Neuronal stem cell (in vitro differentiated cells): ENCODE results near the gene NEURL4.
"Not testable (repeated sequence)": the region's sequence is repeated elsewhere in the genome, so short reads cannot be mapped to it uniquely, and the experiment has no call there.

ENCODE experiments used
- DNase-seq: peaks from one replicate; pipeline ENCODE4 v3.0.0-alpha.2; 2013; ENCODE audit warnings: low spot score
- H2AFZ ChIP-seq: one replicate; pipeline ENCODE4 v1.6.1; 2013; ENCODE audit warnings: mild to moderate bottlenecking, low read length, inconsistent platforms
- H2AK5ac ChIP-seq: 2 replicates; pipeline ENCODE4 v1.6.1; 2013; ENCODE audit warnings: low read depth, mild to moderate bottlenecking, inconsistent platforms, low read length, moderate library complexity, mixed read lengths
- H2BK120ac ChIP-seq: 2 replicates; pipeline ENCODE4 v1.6.1; 2013; ENCODE audit warnings: low read depth, mild to moderate bottlenecking, inconsistent platforms, low read length, moderate library complexity, mixed read lengths
- H2BK12ac ChIP-seq: one replicate; pipeline ENCODE4 v1.6.1; 2013; ENCODE audit warnings: low read length, inconsistent platforms
- H2BK15ac ChIP-seq: 2 replicates; pipeline ENCODE4 v1.6.1; 2013; ENCODE audit warnings: mild to moderate bottlenecking, low read length, inconsistent platforms, mixed read lengths
- H2BK5ac ChIP-seq: one replicate; pipeline ENCODE4 v1.6.1; 2013; ENCODE audit warnings: inconsistent platforms, mild to moderate bottlenecking, low read length, moderate library complexity
- H3K14ac ChIP-seq: one replicate; pipeline ENCODE4 v1.6.1; 2013; ENCODE audit warnings: low read length, inconsistent platforms
- H3K18ac ChIP-seq: 2 replicates; pipeline ENCODE4 v1.6.1; 2013; ENCODE audit warnings: low read length, inconsistent platforms
- H3K23ac ChIP-seq: 2 replicates; pipeline ENCODE4 v1.6.1; 2013; ENCODE audit warnings: low read depth, mild to moderate bottlenecking, mixed read lengths, low read length, inconsistent platforms; ENCODE audit not compliant: poor library complexity
- H3K27ac ChIP-seq: replicated peaks from 3 replicates; pipeline ENCODE4 v1.5.1; 2013; ENCODE audit warnings: low read length, inconsistent platforms
- H3K27me3 ChIP-seq, 3 experiments: 2 replicates each; pipeline ENCODE4 v1.6.1; 2013; ENCODE audit warnings: low read length in 3 of 3, mild to moderate bottlenecking in 2 of 3, inconsistent platforms in 1 of 3, low read depth in 1 of 3, mixed read lengths in 1 of 3, moderate library complexity in 1 of 3; ENCODE audit not compliant: control insufficient read depth in 3 of 3, insufficient read depth in 3 of 3
- H3K36me3 ChIP-seq, 2 donors: replicated peaks in 1 of 2; 2 replicates each; pipeline ENCODE4 v1.6.1; 2013; ENCODE audit warnings: low read length in 2 of 2; ENCODE audit not compliant: control insufficient read depth in 2 of 2, insufficient read depth in 2 of 2
- H3K4ac ChIP-seq: 2 replicates; pipeline ENCODE4 v1.6.1; 2013; ENCODE audit warnings: inconsistent platforms, mild to moderate bottlenecking, low read length, moderate library complexity
- H3K4me1 ChIP-seq, 2 donors: 1 replicate in 1 of 2; 2 replicates in 1 of 2; pipeline ENCODE4 v1.6.1; 2013; ENCODE audit warnings: low read length in 2 of 2, low read depth in 1 of 2; ENCODE audit not compliant: control insufficient read depth in 2 of 2, insufficient read depth in 1 of 2
- H3K4me2 ChIP-seq: one replicate; pipeline ENCODE4 v1.6.1; 2013; ENCODE audit warnings: mild to moderate bottlenecking, low read length, inconsistent platforms; ENCODE audit not compliant: insufficient read depth, poor library complexity, severe bottlenecking
- H3K4me3 ChIP-seq, 2 donors: 2 replicates each; pipeline ENCODE4 v1.5.1; 2013; ENCODE audit warnings: low read length in 2 of 2, mild to moderate bottlenecking in 2 of 2, inconsistent platforms in 1 of 2, moderate library complexity in 1 of 2
- H3K79me1 ChIP-seq: one replicate; pipeline ENCODE4 v1.6.1; 2013; ENCODE audit warnings: low read depth, mild to moderate bottlenecking, inconsistent platforms, low read length, moderate library complexity
- H3K9ac ChIP-seq: one replicate; pipeline ENCODE4 v1.6.1; 2013; ENCODE audit warnings: mild to moderate bottlenecking, low read depth, low read length, inconsistent platforms; ENCODE audit not compliant: poor library complexity
- H3K9me3 ChIP-seq, 2 donors: replicated peaks in 1 of 2; 2 replicates each; pipeline versions ENCODE3 to v1.6.1; 2013; ENCODE audit warnings: low read length in 2 of 2, mild to moderate bottlenecking in 2 of 2, inconsistent platforms in 1 of 2, low read depth in 1 of 2, mixed read lengths in 1 of 2, moderate library complexity in 1 of 2; ENCODE audit not compliant: control insufficient read depth in 2 of 2, insufficient read depth in 1 of 2
- H4K8ac ChIP-seq: one replicate; pipeline ENCODE4 v1.6.1; 2013; ENCODE audit warnings: low read depth, mild to moderate bottlenecking, inconsistent platforms, low read length, moderate library complexity
- H4K91ac ChIP-seq: one replicate; pipeline ENCODE4 v1.6.1; 2013; ENCODE audit warnings: low read length, low read depth, mild to moderate bottlenecking, inconsistent platforms; ENCODE audit not compliant: poor library complexity
- WGBS, 2 donors: extraction: QIAGEN DNeasy Blood & Tissue Kit; methylation state at CpG; one replicate each; pipeline ENCODE4 v1.1.7; 2013; ENCODE audit warnings: missing lambda C conversion rate in 2 of 2, mixed read lengths in 1 of 2; ENCODE audit not compliant: insufficient read length in 2 of 2, insufficient replicate concordance in 1 of 2; ENCODE audit errors: extremely low coverage in 2 of 2; 5-methylcytosine and 5-hydroxymethylcytosine counted together

Gene NEURL4

DNA sequence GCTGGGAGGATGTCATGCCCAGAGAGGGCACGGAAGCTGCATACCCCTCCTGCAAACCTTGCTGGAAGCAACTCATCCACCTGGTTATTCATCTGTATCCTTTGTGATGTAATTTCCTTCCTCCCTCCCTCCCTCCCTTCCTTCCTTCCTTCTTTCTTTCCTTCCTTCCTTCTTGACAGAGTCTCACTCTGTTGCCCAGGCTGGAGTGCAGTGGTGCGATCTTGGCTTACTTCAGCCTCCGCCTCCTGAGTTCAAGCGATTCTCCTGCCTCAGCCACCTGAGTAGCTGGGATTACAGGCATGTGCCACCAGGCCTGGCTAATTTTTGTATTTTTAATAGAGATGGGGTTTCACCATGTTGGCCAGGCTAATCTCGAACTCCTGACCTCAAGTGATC, 39.5 kb upstream of the NEURL4 start:
- H2AFZ ChIP-seq, H3K9me3 ChIP-seq, H3K4me3 ChIP-seq, H3K14ac ChIP-seq, H2BK12ac ChIP-seq, H3K4me1 ChIP-seq, H3K36me3 ChIP-seq, H3K18ac ChIP-seq, H3K4me2 ChIP-seq, H3K9ac ChIP-seq, H4K8ac ChIP-seq, H2AK5ac ChIP-seq, H3K23ac ChIP-seq, H3K4ac ChIP-seq, DNase-seq, H2BK15ac ChIP-seq, H3K27ac ChIP-seq, H2BK120ac ChIP-seq, H3K79me1 ChIP-seq, H4K91ac ChIP-seq, H2BK5ac ChIP-seq: not testable (repeated sequence)
- H3K27me3 ChIP-seq, result peaks cover 0 to 17% (median 0%) of the 10 kb centered on the region in 3 experiments
- no CpG with 5 or more reads among the region's 5 CpGs for WGBS, 2 donors

- H3K27ac ChIP-seq, result no peak overlapping the region
- H3K4me3 ChIP-seq, result no peak overlapping the region
- no peak overlapping the region for H3K14ac ChIP-seq
- DNase-seq, result no peak
- no peaks in the 10 kb centered on the region for H3K79me1 ChIP-seq
- H3K27me3 ChIP-seq, result peaks cover 0 to 17% (median 0%) of the 10 kb centered on the region in 3 experiments
- no peak overlapping the region for H3K18ac ChIP-seq
- no peak overlapping the region for H2BK120ac ChIP-seq
- H3K9me3 ChIP-seq, result no peaks in the 10 kb centered on the region
- no peak overlapping the region for H3K9ac ChIP-seq
- H3K4me1 ChIP-seq, result peaks cover 0 to 2% of the 10 kb centered on the region in 2 donors
- no peak overlapping the region for H4K91ac ChIP-seq
- WGBS, 2 donors, result no CpG with 5 or more reads among the region's 13 CpGs
- H3K23ac ChIP-seq, result no peak overlapping the region
- no peak overlapping the region for H2AFZ ChIP-seq
- H2BK12ac ChIP-seq, result no peak overlapping the region
- H2AK5ac ChIP-seq, result no peak overlapping the region
- no peak overlapping the region for H3K4ac ChIP-seq
- H2BK5ac ChIP-seq, result no peak overlapping the region
- no peak overlapping the region for H4K8ac ChIP-seq
- H3K4me2 ChIP-seq, result no peak overlapping the region
- no peaks in the 10 kb centered on the region for H3K36me3 ChIP-seq
- H2BK15ac ChIP-seq, result no peak overlapping the region
These were observed 38.9 kb upstream of the NEURL4 start for GRCh38 chr17:7367918-7368598.

DNA sequence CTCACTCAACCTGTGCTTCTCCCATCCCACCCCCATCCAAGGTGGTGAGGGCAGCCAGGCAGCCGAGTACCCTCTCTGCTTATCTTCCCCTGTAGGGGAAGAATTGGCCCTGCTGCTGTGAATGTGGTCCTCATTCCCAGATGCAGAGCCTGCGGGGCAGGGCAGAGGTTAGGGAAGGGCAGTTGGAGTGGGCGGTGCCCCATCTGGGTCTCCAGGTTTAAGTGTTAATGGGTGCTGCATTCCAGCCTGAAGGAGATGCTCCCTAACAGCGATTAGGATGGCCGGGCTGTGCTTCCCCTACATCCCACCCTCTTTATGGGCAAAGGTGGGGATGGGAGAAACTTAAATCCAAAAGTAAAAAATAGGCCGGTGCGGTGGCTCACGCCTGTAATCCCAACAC, 37.9 kb upstream of the NEURL4 start:
- Histone ChIP-seq H3K9me3 (no peaks in the 10 kb centered on the region), H2BK5ac (peak overlapping the region; percentile 24), H3K4me3 (peak overlapping the region in 1 of 2 donors; percentile 28), H3K23ac (no peak overlapping the region), H4K8ac (peak overlapping the region; percentile 43), H3K18ac (no peak overlapping the region), H3K9ac (no peak overlapping the region), H2BK120ac (no peak overlapping the region), H2BK15ac (peak overlapping the region; percentile 58), H4K91ac (no peak overlapping the region), H2BK12ac (no peak overlapping the region), H3K79me1 (no peaks in the 10 kb centered on the region), H3K4me2 (no peak overlapping the region), H3K4me1 (peaks cover 0 to 2% of the 10 kb centered on the region in 2 donors), H3K36me3 (no peaks in the 10 kb centered on the region), H2AFZ (peak overlapping the region; percentile 22), H3K27me3 (peaks cover 0 to 17% (median 0%) of the 10 kb centered on the region in 3 experiments), H3K4ac (no peak overlapping the region), H3K27ac (no peak overlapping the region), H3K14ac (no peak overlapping the region), H2AK5ac (peak overlapping the region; percentile 63)
- no CpG with 5 or more reads among the region's 8 CpGs for WGBS, 2 donors
- DNase-seq, result no peak

DNA sequence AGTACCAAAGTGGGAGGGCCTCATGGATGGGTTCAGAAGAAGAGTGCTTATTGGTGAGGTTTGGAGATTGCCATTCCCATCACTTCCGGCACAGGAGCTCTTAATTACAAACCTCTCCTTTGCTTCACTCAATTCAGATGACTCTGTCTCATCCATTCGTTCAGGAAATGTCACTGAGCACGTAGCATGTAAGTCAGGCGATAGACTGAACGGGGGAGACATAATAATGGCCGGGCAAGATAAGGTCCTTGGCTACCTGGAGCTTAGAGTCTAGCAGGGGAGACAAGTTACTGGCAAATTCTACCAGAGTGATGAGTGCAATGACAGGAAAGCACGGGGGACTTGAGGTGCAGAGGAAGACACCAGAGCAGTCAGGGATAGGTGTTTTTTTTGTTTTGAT, 36.8 kb upstream of the NEURL4 start:
- not testable (repeated sequence) for H3K79me1 ChIP-seq, H3K18ac ChIP-seq, H3K4me1 ChIP-seq, H2BK12ac ChIP-seq, H4K8ac ChIP-seq, H2AK5ac ChIP-seq, H2BK5ac ChIP-seq, H2BK120ac ChIP-seq, DNase-seq, H3K9me3 ChIP-seq, H2BK15ac ChIP-seq, H3K4ac ChIP-seq, H3K4me2 ChIP-seq, H3K36me3 ChIP-seq, H3K9ac ChIP-seq, H3K14ac ChIP-seq, H3K27ac ChIP-seq, H3K4me3 ChIP-seq, H2AFZ ChIP-seq, H3K23ac ChIP-seq, H4K91ac ChIP-seq
- WGBS, 2 donors, result no CpG with 5 or more reads among the region's 7 CpGs
- H3K27me3 ChIP-seq, result peaks cover 0 to 17% (median 0%) of the 10 kb centered on the region in 3 experiments
